HEK293T (cell line): ENCODE measurements around the gene TEX264.
A peak's percentile ranks its signal among the peaks of the same experiment; 100 is the strongest.

Experiments
- CTCF ChIA-PET: fragments of 350-600 bp; formaldehyde crosslinking; extraction: SDS; loops from one replicate; lab custom pipeline; 2021; ENCODE audit warnings: antibody characterized with exemption, inconsistent platforms; lab: Yijun Ruan, JAX
- POLR2A ChIA-PET: fragments of 350-600 bp; formaldehyde crosslinking; extraction: SDS; loops from one replicate; lab custom pipeline; 2020; ENCODE audit warnings: antibody characterized with exemption, inconsistent platforms; lab: Yijun Ruan, JAX
- DNase-seq: peaks from one replicate; pipeline ENCODE4 v3.0.0; 2012; ENCODE audit warnings: mixed read lengths; ENCODE audit errors: extremely low spot score
- ARNT ChIP-seq: fragments of 450-650 bp; IDR thresholded peaks from 2 replicates; pipeline ENCODE4 v1.6.1; 2017; ENCODE audit warnings: mild to moderate bottlenecking
- BHLHE40 ChIP-seq: fragments of 450-650 bp; IDR thresholded peaks from 2 replicates; pipeline ENCODE4 v1.6.1; 2016; ENCODE audit warnings: mild to moderate bottlenecking, moderate library complexity, borderline replicate concordance
- CTBP1 ChIP-seq: fragments of 450-650 bp; IDR thresholded peaks from 2 replicates; pipeline ENCODE4 v1.6.1; 2016; ENCODE audit warnings: borderline replicate concordance
- ELF4 ChIP-seq: fragments of 450-650 bp; IDR thresholded peaks from 2 replicates; pipeline ENCODE4 v1.6.1; 2017; ENCODE audit warnings: antibody characterized with exemption
- FOXA1 ChIP-seq: fragments of 450-650 bp; IDR thresholded peaks from 2 replicates; pipeline ENCODE4 v1.6.1; 2016; ENCODE audit warnings: mild to moderate bottlenecking
- FOXK2 ChIP-seq: fragments of 450-650 bp; IDR thresholded peaks from 2 replicates; pipeline ENCODE4 v1.6.1; 2016; ENCODE audit warnings: mild to moderate bottlenecking
- FOXM1 ChIP-seq: fragments of 450-650 bp; IDR thresholded peaks from 2 replicates; pipeline ENCODE4 v1.6.1; 2017; ENCODE audit warnings: mild to moderate bottlenecking, borderline replicate concordance
- HDGF ChIP-seq: fragments of 450-650 bp; IDR thresholded peaks from 2 replicates; pipeline ENCODE4 v1.6.1; 2017; ENCODE audit warnings: antibody characterized with exemption, borderline replicate concordance
- L3MBTL2 ChIP-seq: fragments of 450-650 bp; conservative IDR thresholded peaks from 2 replicates; pipeline ENCODE4 v1.6.1; 2016; ENCODE audit warnings: mild to moderate bottlenecking
- LEF1 ChIP-seq: fragments of 450-650 bp; IDR thresholded peaks from 2 replicates; pipeline ENCODE4 v1.6.1; 2017; ENCODE audit warnings: mild to moderate bottlenecking, borderline replicate concordance
- NFRKB ChIP-seq: fragments of 450-650 bp; IDR thresholded peaks from 2 replicates; pipeline ENCODE4 v1.6.1; 2016; ENCODE audit warnings: mild to moderate bottlenecking, moderate library complexity
- PKNOX1 ChIP-seq: fragments of 450-650 bp; IDR thresholded peaks from 2 replicates; pipeline ENCODE4 v1.6.1; 2016
- SP1 ChIP-seq: fragments of 450-650 bp; IDR thresholded peaks from 2 replicates; pipeline ENCODE4 v1.6.1; 2017
- SUZ12 ChIP-seq: fragments of 450-650 bp; IDR thresholded peaks from 2 replicates; pipeline ENCODE4 v1.6.1; 2016; ENCODE audit warnings: mild to moderate bottlenecking
- TARDBP ChIP-seq: fragments of 450-650 bp; IDR thresholded peaks from 2 replicates; pipeline ENCODE4 v1.6.1; 2016
- ZNF384 ChIP-seq: fragments of 450-650 bp; IDR thresholded peaks from 2 replicates; pipeline ENCODE4 v1.6.1; 2016

TEX264 gene

GRCh38 chr3:51662456-51662855, 8.6 kb upstream of the TEX264 start:
- ChIA-PET POLR2A (interaction anchor here (1.6 kb wide), 1 partner anchor 10 kb away, joined by 5 read pairs; no protein-coding TSS in a partner anchor), CTCF (interaction anchor here (1.2 kb wide), 1 partner anchor 160 kb away, joined by 4 read pairs; no protein-coding TSS in a partner anchor)
- TF ChIP-seq FOXK2, result no peak

GRCh38 chr3:51668756-51669155, 2.3 kb upstream of the TEX264 start:
- ChIA-PET POLR2A (interaction anchor here (1.2 to 6.8 kb wide), 2 partner anchors 130 to 168 kb away, joined by 3 to 75 read pairs; partner anchors contain the start of genes DCAF1 and RAD54L2), CTCF (interaction anchor here (0.7 to 3.5 kb wide), 6 partner anchors 10 to 168 kb away, joined by 3 to 53 read pairs (median 10); partner anchors contain the start of genes DCAF1 and RAD54L2)
- no peak for TF ChIP-seq FOXK2
- no peak for TF ChIP-seq ARNT
- TF ChIP-seq PKNOX1, result no peak
- TF ChIP-seq BHLHE40, result no peak
- no peak for TF ChIP-seq L3MBTL2
- no peak for TF ChIP-seq ELF4
- TF ChIP-seq ZNF384, result no peak
- DNase-seq, result no peak

More at GRCh38 chr3:51662456-51662855, 8.6 kb upstream of the TEX264 start:
- DNase-seq, result no peak

- ChIA-PET POLR2A (interaction anchor here (1.2 to 6.8 kb wide), 2 partner anchors 131 to 169 kb away, joined by 3 to 75 read pairs; partner anchors contain the start of genes DCAF1 and RAD54L2), CTCF (interaction anchor here (0.6 to 3.5 kb wide), 13 partner anchors 10 to 1054 kb away, joined by 3 to 53 read pairs (median 4); partner anchors contain the start of genes DCAF1 and RAD54L2)
- peak; percentile 82 for DNase-seq
- no peak for TF ChIP-seq ELF4
- 0 out of 2 replicates have a peak, but pooled peaks have one; percentile 20 for TF ChIP-seq L3MBTL2
- no peak for TF ChIP-seq HDGF
- TF ChIP-seq ZNF384, result no peak
- no peak for TF ChIP-seq LEF1
- no peak for TF ChIP-seq ARNT
Observed at GRCh38 chr3:51669241-51670052, 1.6 kb upstream of the TEX264 start.

- TF ChIP-seq CTBP1 (no peak), FOXK2 (no peak), ELF4 (no peak), L3MBTL2 (no peak), FOXA1 (no peak), FOXM1 (no peak), ARNT (no peak)
- POLR2A ChIA-PET, result interaction anchor here (1.2 to 6.8 kb wide), 3 partner anchors 11 to 170 kb away, joined by 3 to 75 read pairs (median 16); partner anchors contain the start of genes DCAF1 and RAD54L2
- CTCF ChIA-PET, result interaction anchor here (0.6 to 3.5 kb wide), 9 partner anchors 9 to 1054 kb away, joined by 3 to 53 read pairs (median 7); partner anchors contain the start of genes DCAF1 and RAD54L2
- no peak for DNase-seq
Observed at GRCh38 chr3:51670053-51670822, 814 bp upstream of the TEX264 start.

- DNase-seq, result peak; percentile 69
- TF ChIP-seq TARDBP (no peak), L3MBTL2 (peak; percentile 21; the same call in 1 of the 2 replicates)
- POLR2A ChIA-PET, result interaction anchor here (0.7 to 6.8 kb wide), 7 partner anchors 9 to 171 kb away, joined by 3 to 75 read pairs (median 4); partner anchors contain the start of gene DCAF1
- CTCF ChIA-PET, result interaction anchor here (1.0 kb wide), 1 partner anchor 10 kb away, joined by 6 read pairs; no protein-coding TSS in a partner anchor
Observed at GRCh38 chr3:51671734-51672475, 853 bp downstream of the TEX264 start.

GRCh38 chr3:51673181-51673801, 2.2 kb downstream of the TEX264 start:
- TF ChIP-seq SP1 (no peak), LEF1 (no peak), FOXM1 (no peak), ZNF384 (no peak), ARNT (no peak), ELF4 (no peak), NFRKB (no peak), SUZ12 (no peak), PKNOX1 (no peak), L3MBTL2 (no peak), CTBP1 (no peak), FOXA1 (no peak), HDGF (no peak), FOXK2 (no peak), TARDBP (no peak), BHLHE40 (no peak)
- ChIA-PET POLR2A (interaction anchor here (1.3 to 6.8 kb wide), 2 partner anchors 18 to 173 kb away, joined by 3 to 75 read pairs; partner anchors contain the start of gene DCAF1), CTCF (interaction anchor here (0.7 to 1.7 kb wide), 2 partner anchors 9 to 747 kb away, joined by 4 to 6 read pairs; no protein-coding TSS in a partner anchor)
- no peak for DNase-seq
